ENCODE data around the gene CCDC88B. TPM values are rescaled to one million over a fixed set of nuclear protein-coding genes. Genes with fewer than 3 reads are reported as not detected.

The CCDC88B gene
- total RNA-seq, 1 donor from 2014 or later = 119 TPM

GRCh38 chr11:64360448-64360921, 20.5 kb downstream of the CCDC88B start:
- Mint-ChIP-seq H3K4me3 (peak overlapping the region; percentile 94), H3K27ac (peak overlapping the region; percentile 80), H3K4me1 (peaks cover 22% of the 10 kb centered on the region), H3K9me3 (no peaks in the 10 kb centered on the region), H3K36me3 (ENCODE audit: low read depth) (peaks cover 47% of the 10 kb centered on the region), H3K27me3 (no peaks in the 10 kb centered on the region)
- DNase-seq = no peak
- intact Hi-C loops (cut with micrococcal nuclease) = no loop called here

GRCh38 chr11:64361659-64362058, 21.7 kb downstream of the CCDC88B start:
- H3K9me3 Mint-ChIP-seq = no peaks in the 10 kb centered on the region
- DNase-seq = no peak
- peaks cover 18% of the 10 kb centered on the region for H3K4me1 Mint-ChIP-seq
- H3K27ac Mint-ChIP-seq = no peak overlapping the region
- intact Hi-C loops (cut with micrococcal nuclease) = no loop called here
- peaks cover 49% of the 10 kb centered on the region for H3K36me3 Mint-ChIP-seq (ENCODE audit: low read depth)
- H3K4me3 Mint-ChIP-seq = no peak overlapping the region
- no peaks in the 10 kb centered on the region for H3K27me3 Mint-ChIP-seq

GRCh38 chr11:64362339-64362738, 22.3 kb downstream of the CCDC88B start:
- Mint-ChIP-seq H3K27me3 (no peaks in the 10 kb centered on the region), H3K4me1 (peaks cover 17% of the 10 kb centered on the region), H3K4me3 (no peak overlapping the region), H3K36me3 (ENCODE audit: low read depth) (peaks cover 51% of the 10 kb centered on the region), H3K27ac (no peak overlapping the region), H3K9me3 (no peaks in the 10 kb centered on the region)
- intact Hi-C loops (cut with micrococcal nuclease) = no loop called here
- no peak for DNase-seq

- H3K9me3 Mint-ChIP-seq = no peaks in the 10 kb centered on the region
- no peak overlapping the region for H3K27ac Mint-ChIP-seq
- no peaks in the 10 kb centered on the region for H3K27me3 Mint-ChIP-seq
- peaks cover 63% of the 10 kb centered on the region for H3K36me3 Mint-ChIP-seq (ENCODE audit: low read depth)
- DNase-seq = no peak
- peaks cover 12% of the 10 kb centered on the region for H3K4me1 Mint-ChIP-seq
- intact Hi-C loops (cut with micrococcal nuclease) = no loop called here
- no peak overlapping the region for H3K4me3 Mint-ChIP-seq
Observed at GRCh38 chr11:64364435-64364834, 24.4 kb downstream of the CCDC88B start.

GRCh38 chr11:64364911-64365310, 24.9 kb downstream of the CCDC88B start:
- intact Hi-C loops (cut with micrococcal nuclease) = no loop called here
- H3K4me1 Mint-ChIP-seq = peaks cover 8% of the 10 kb centered on the region

GRCh38 chr11:64366751-64367150, 26.7 kb downstream of the CCDC88B start:
- Mint-ChIP-seq H3K4me1 (peaks cover 2% of the 10 kb centered on the region), H3K9me3 (no peaks in the 10 kb centered on the region), H3K27me3 (no peaks in the 10 kb centered on the region), H3K27ac (no peak overlapping the region), H3K4me3 (no peak overlapping the region), H3K36me3 (ENCODE audit: low read depth) (peaks cover 54% of the 10 kb centered on the region)
- intact Hi-C loops (cut with micrococcal nuclease) = no loop called here
- DNase-seq = no peak

More at GRCh38 chr11:64364911-64365310, 24.9 kb downstream of the CCDC88B start:
- no peak for DNase-seq
- H3K27me3 Mint-ChIP-seq = no peaks in the 10 kb centered on the region
- H3K36me3 Mint-ChIP-seq (ENCODE audit: low read depth) = peaks cover 63% of the 10 kb centered on the region
- no peaks in the 10 kb centered on the region for H3K9me3 Mint-ChIP-seq
- H3K27ac Mint-ChIP-seq = no peak overlapping the region
- H3K4me3 Mint-ChIP-seq = no peak overlapping the region

- Mint-ChIP-seq H3K27ac (no peak overlapping the region), H3K9me3 (no peaks in the 10 kb centered on the region), H3K4me1 (peaks cover 2% of the 10 kb centered on the region), H3K4me3 (no peak overlapping the region), H3K27me3 (no peaks in the 10 kb centered on the region), H3K36me3 (ENCODE audit: low read depth) (peaks cover 42% of the 10 kb centered on the region)
- DNase-seq = no peak
- intact Hi-C loops (cut with micrococcal nuclease) = no loop called here
Observed at GRCh38 chr11:64367931-64368672, 28.1 kb downstream of the CCDC88B start.

GRCh38 chr11:64368673-64369074, 28.7 kb downstream of the CCDC88B start:
- intact Hi-C loops (cut with micrococcal nuclease) = no loop called here
- Mint-ChIP-seq H3K36me3 (ENCODE audit: low read depth) (peaks cover 39% of the 10 kb centered on the region), H3K4me1 (peaks cover 2% of the 10 kb centered on the region), H3K27ac (no peak overlapping the region), H3K9me3 (no peaks in the 10 kb centered on the region), H3K27me3 (no peaks in the 10 kb centered on the region), H3K4me3 (no peak overlapping the region)
- DNase-seq = no peak

GRCh38 chr11:64369440-64370421, 29.7 kb downstream of the CCDC88B start:
- Mint-ChIP-seq H3K36me3 (ENCODE audit: low read depth) (peaks cover 34% of the 10 kb centered on the region), H3K27ac (no peak overlapping the region), H3K4me1 (no peaks in the 10 kb centered on the region), H3K27me3 (no peaks in the 10 kb centered on the region), H3K9me3 (no peaks in the 10 kb centered on the region), H3K4me3 (no peak overlapping the region)
- DNase-seq = no peak
- intact Hi-C loops (cut with micrococcal nuclease) = no loop called here

- Mint-ChIP-seq H3K4me3 (no peak overlapping the region), H3K27me3 (no peaks in the 10 kb centered on the region), H3K4me1 (no peaks in the 10 kb centered on the region), H3K36me3 (ENCODE audit: low read depth) (peaks cover 28% of the 10 kb centered on the region), H3K9me3 (no peaks in the 10 kb centered on the region), H3K27ac (no peak overlapping the region)
- DNase-seq = no peak
- intact Hi-C loops (cut with micrococcal nuclease) = no loop called here
Observed at GRCh38 chr11:64371201-64371600, 31.2 kb downstream of the CCDC88B start.

- H3K4me1 Mint-ChIP-seq = no peaks in the 10 kb centered on the region
- no peaks in the 10 kb centered on the region for H3K27me3 Mint-ChIP-seq
- no peaks in the 10 kb centered on the region for H3K9me3 Mint-ChIP-seq
- peaks cover 22% of the 10 kb centered on the region for H3K36me3 Mint-ChIP-seq (ENCODE audit: low read depth)
- H3K4me3 Mint-ChIP-seq = no peak overlapping the region
- intact Hi-C loops (cut with micrococcal nuclease) = no loop called here
- H3K27ac Mint-ChIP-seq = no peak overlapping the region
- no peak for DNase-seq
Observed at GRCh38 chr11:64372021-64372420, 32.0 kb downstream of the CCDC88B start.

- Mint-ChIP-seq H3K9me3 (no peaks in the 10 kb centered on the region), H3K4me3 (no peak overlapping the region), H3K27me3 (no peaks in the 10 kb centered on the region), H3K27ac (no peak overlapping the region), H3K36me3 (ENCODE audit: low read depth) (peaks cover 17% of the 10 kb centered on the region), H3K4me1 (no peaks in the 10 kb centered on the region)
- DNase-seq = no peak
- intact Hi-C loops (cut with micrococcal nuclease) = no loop called here
Observed at GRCh38 chr11:64372802-64373597, 33.0 kb downstream of the CCDC88B start.

- intact Hi-C loops (cut with micrococcal nuclease) = no loop called here
- DNase-seq = no peak
- H3K9me3 Mint-ChIP-seq = no peaks in the 10 kb centered on the region
- H3K4me1 Mint-ChIP-seq = no peaks in the 10 kb centered on the region
- H3K4me3 Mint-ChIP-seq = no peak overlapping the region
- no peak overlapping the region for H3K27ac Mint-ChIP-seq
- no peaks in the 10 kb centered on the region for H3K27me3 Mint-ChIP-seq
- peaks cover 13% of the 10 kb centered on the region for H3K36me3 Mint-ChIP-seq (ENCODE audit: low read depth)
Observed at GRCh38 chr11:64373598-64373974, 33.6 kb downstream of the CCDC88B start.
